Fibroblast of villous mesenchyme (primary cell): ENCODE data around the gene ACTR3C. TPM values are rescaled to one million over a fixed set of nuclear protein-coding genes. Genes with fewer than 3 reads are reported as not detected.

Source experiments
- DNase-seq: peaks from one replicate; pipeline ENCODE4 v3.0.0-alpha.2; 2010; ENCODE audit warnings: low read depth
- H3K4me3 ChIP-seq: 2 replicates; pipeline ENCODE4 v1.5.1; 2011; ENCODE audit warnings: low read depth, mild to moderate bottlenecking, low read length
- CTCF ChIP-seq: IDR thresholded peaks from 2 replicates; pipeline ENCODE4 v1.5.1; 2012; ENCODE audit warnings: low read depth, mild to moderate bottlenecking, low read length; ENCODE audit not compliant: insufficient read depth
- total RNA-seq: library from RNA; depleted of rRNA; stranded (reverse); fragments of >200 nt; gene quantifications from 2 replicates; pipeline ENCODE4 v1.2.3, GENCODE V29; 2012

The ACTR3C gene
- total RNA-seq: 7.4 and 13.4 TPM in 2 replicates

- DNase-seq: no peak
- H3K4me3 ChIP-seq: peak within 1 kb of the TSS; percentile 51
- no peak for TF ChIP-seq CTCF
Observed at GRCh38 chr7:150322833-150323681, at the start of gene ACTR3C, which contains the start of gene LRRC61. Gene ACTR3C, minus strand, starts transcription at chr7:150323545. Its CDS starts 28,249 bp downstream, at chr7:150295296. Gene LRRC61, plus strand, starts transcription at chr7:150323355. Its CDS starts 13,507 bp downstream, at chr7:150336862.

GRCh38 chr7:150372271-150373048, 49.1 kb upstream of the ACTR3C start:
- no peak for TF ChIP-seq CTCF
- no peak for DNase-seq

GRCh38 chr7:150371996-150372270, 48.6 kb upstream of the ACTR3C start:
- TF ChIP-seq CTCF: no peak
- no peak for DNase-seq
- no peak overlapping the region for H3K4me3 ChIP-seq

More at GRCh38 chr7:150372271-150373048, 49.1 kb upstream of the ACTR3C start:
- no peak overlapping the region for H3K4me3 ChIP-seq

GRCh38 chr7:150371131-150371995, 48.0 kb upstream of the ACTR3C start:
- DNase-seq: no peak
- H3K4me3 ChIP-seq: no peak overlapping the region

GRCh38 chr7:150370612-150371071, 47.3 kb upstream of the ACTR3C start:
- no peak for TF ChIP-seq CTCF
- no peak for DNase-seq
- peak overlapping the region; percentile 86 for H3K4me3 ChIP-seq

More at GRCh38 chr7:150371131-150371995, 48.0 kb upstream of the ACTR3C start:
- TF ChIP-seq CTCF: no peak
